A549 (cell line): Measurements from ENCODE around the gene NCOA5. TPM values are rescaled to one million over a fixed set of nuclear protein-coding genes. Genes with fewer than 3 reads are reported as not detected.

Source experiments
- ATAC-seq, 2 experiments: fragments of 200-7000 bp in 1 of 2; fragments of >200 bp in 1 of 2; cut with Nextera tagmentation in 1 of 2; cut with Tn5 transposase in 1 of 2; 3 replicates each; pipeline versions ENCODE4 v1.8.0 to v1.9.1; 2018 to 2020; ENCODE audit warnings: mild to moderate bottlenecking in 1 of 2, moderate library complexity in 1 of 2
- CTCF ChIA-PET: fragments of 300-600 bp; sonication (Branson Sonifier 250); formaldehyde crosslinking; extraction: SDS; loops from one replicate; lab custom pipeline; 2021; ENCODE audit warnings: antibody characterized with exemption, inconsistent platforms; lab: Yijun Ruan, JAX
- POLR2A ChIA-PET: fragments of 350-600 bp; formaldehyde crosslinking; extraction: SDS; loops from one replicate; lab custom pipeline; 2021; ENCODE audit warnings: antibody characterized with exemption, inconsistent platforms; lab: Yijun Ruan, JAX
- DNase-seq, 2 experiments: peaks; one replicate each; pipeline versions ENCODE4 v3.0.0 to v3.0.0-alpha.2; 2011 to 2016; ENCODE audit warnings: low read depth in 1 of 2, low spot score in 1 of 2
- FAIRE-seq: peaks from 2 replicates; lab custom pipeline; 2011; peaks lifted over from hg19 to GRCh38; lab: Jason Lieb, UNC
- H3K27ac ChIP-seq, 2 experiments: fragments of >200 bp; sonication (Bioruptor Twin); formaldehyde crosslinking; 3 replicates each; pipeline ENCODE4 v1.5.1; 2016 to 2017
- H3K4me1 ChIP-seq: fragments of >200 bp; sonication (Bioruptor Twin); formaldehyde crosslinking; 3 replicates; pipeline ENCODE4 v1.6.1; 2016
- H3K4me2 ChIP-seq: fragments of >200 bp; sonication (Bioruptor Twin); formaldehyde crosslinking; 3 replicates; pipeline ENCODE4 v1.6.1; 2016
- H3K4me3 ChIP-seq: fragments of >200 bp; sonication (Bioruptor Twin); formaldehyde crosslinking; 3 replicates; pipeline ENCODE4 v1.5.1; 2016
- H3K9me3 ChIP-seq: fragments of >200 bp; sonication (Bioruptor Twin); formaldehyde crosslinking; 3 replicates; pipeline ENCODE4 v1.6.1; 2016
- CBX2 ChIP-seq: fragments of 200-600 bp; sonication (generic); IDR thresholded peaks from 2 replicates; pipeline ENCODE4 v1.6.1; 2016; ENCODE audit warnings: low read depth, mild to moderate bottlenecking, borderline replicate concordance
- CTCF ChIP-seq: fragments of >200 bp; sonication (Bioruptor Twin); formaldehyde crosslinking; IDR thresholded peaks from 3 replicates; pipeline ENCODE4 v1.5.1; 2016
- GATA3 ChIP-seq: IDR thresholded peaks from 2 replicates; pipeline ENCODE4 v1.6.1; 2012; ENCODE audit warnings: borderline replicate concordance
- REST ChIP-seq: fragments of 200-600 bp; sonication (generic); IDR thresholded peaks from 2 replicates; pipeline ENCODE4 v1.6.1; 2016; ENCODE audit warnings: antibody characterized with exemption, mild to moderate bottlenecking, moderate library complexity
- WGBS: methylation state at CpG from one replicate; pipeline ENCODE4 v1.1.6; 2017; ENCODE audit errors: missing lambda C conversion rate; 5-methylcytosine and 5-hydroxymethylcytosine counted together
- polyA plus RNA-seq, 4 experiments: library from polyadenylated mRNA; depleted of rRNA in 3 of 4; stranded (reverse); fragments of >200 nt; fragmentation: RNase III in 1 of 4; extraction: RNeasy Plus Mini Kit Qiagen cat#74134 plus additional on column Dnase treatment in 1 of 4; gene quantifications; 2 replicates in 3 of 4; 3 replicates in 1 of 4; pipeline ENCODE4 v1.2.3, GENCODE V29; 2011 to 2017

The NCOA5 gene
- polyA plus RNA-seq, 2 of the 4 experiments (the other 2 are of a cell fraction), result 27.2 to 28.0 TPM

- TF ChIP-seq REST (no peak), CBX2 (no peak)
Measured at GRCh38 chr20:46012921-46013320, 76.8 kb downstream of the NCOA5 start (continued).

- Histone ChIP-seq H3K9me3 (no peaks in the 10 kb centered on the region), H3K4me3 (no peak overlapping the region), H3K4me1 (peaks cover 8% of the 10 kb centered on the region), H3K4me2 (no peak overlapping the region), H3K27ac (no peak overlapping the region)
- CTCF ChIA-PET, result interaction anchor here (0.7 to 20.1 kb wide), 7 partner anchors 12 to 68 kb away, joined by 3 to 450 read pairs (median 40); partner anchors contain the start of gene ZNF335
- POLR2A ChIA-PET, result interaction anchor here (0.6 kb wide), 1 partner anchor 1127 kb away, joined by 4 read pairs; no protein-coding TSS in a partner anchor
- peak in 1 of 2 experiments; percentile 46; a peak in 3 of 6 replicates for ATAC-seq
- peak; percentile 28; the same call in 2 of the 3 replicates for TF ChIP-seq CTCF
- TF ChIP-seq GATA3, result no peak
- FAIRE-seq, result no peak
- WGBS, result 67% methylated on average over 37 of the region's 57 CpGs
- peak; percentile 38 to 86 for DNase-seq
Measured at GRCh38 chr20:46011631-46012482, 77.9 kb downstream of the NCOA5 start.

Other genes with a start within 250 kb of the NCOA5 start
- 18.5 and 19.8 TPM in 2 replicates for gene ACOT8, start 232.6 kb downstream of the NCOA5 start, polyA plus RNA-seq (2011; rRNA removed)
- gene ACOT8, start 232.6 kb downstream of the NCOA5 start, polyA plus RNA-seq (2017; fragmentation: RNase III; extraction: RNeasy Plus Mini Kit Qiagen cat#74134 plus additional on column Dnase treatment), result 12.6 to 14.7 TPM (median 14.0 TPM) in 3 replicates
- gene ZSWIM3, start 232.3 kb downstream of the NCOA5 start, polyA plus RNA-seq (2011; rRNA removed), result 1.3 and 1.9 TPM in 2 replicates
- 1.0 to 1.1 TPM (median 1.1 TPM) in 3 replicates for gene ZSWIM3, start 232.3 kb downstream of the NCOA5 start, polyA plus RNA-seq (2017; fragmentation: RNase III; extraction: RNeasy Plus Mini Kit Qiagen cat#74134 plus additional on column Dnase treatment)
- 4.7 and 7.6 TPM in 2 replicates for gene ZSWIM1, start 208.7 kb downstream of the NCOA5 start, polyA plus RNA-seq (2011; rRNA removed)
- 5.8 to 6.6 TPM (median 6.1 TPM) in 3 replicates for gene ZSWIM1, start 208.7 kb downstream of the NCOA5 start, polyA plus RNA-seq (2017; fragmentation: RNase III; extraction: RNeasy Plus Mini Kit Qiagen cat#74134 plus additional on column Dnase treatment)
- 0.31 and 0.54 TPM in 2 replicates for gene SPATA25, start 202.3 kb downstream of the NCOA5 start, polyA plus RNA-seq (2011; rRNA removed)
- gene SPATA25, start 202.3 kb downstream of the NCOA5 start, polyA plus RNA-seq (2017; fragmentation: RNase III; extraction: RNeasy Plus Mini Kit Qiagen cat#74134 plus additional on column Dnase treatment), result 0.59 to 1.3 TPM (median 0.77 TPM) in 3 replicates
- 0.56 and 0.57 TPM in 2 replicates for gene NEURL2, start 198.8 kb downstream of the NCOA5 start, polyA plus RNA-seq (2011; rRNA removed)
- 1.4 to 1.6 TPM (median 1.4 TPM) in 3 replicates for gene NEURL2, start 198.8 kb downstream of the NCOA5 start, polyA plus RNA-seq (2017; fragmentation: RNase III; extraction: RNeasy Plus Mini Kit Qiagen cat#74134 plus additional on column Dnase treatment)
- 53.1 and 61.2 TPM in 2 replicates for gene CTSA, start 198.6 kb downstream of the NCOA5 start, polyA plus RNA-seq (2011; rRNA removed)
- gene CTSA, start 198.6 kb downstream of the NCOA5 start, polyA plus RNA-seq (2017; fragmentation: RNase III; extraction: RNeasy Plus Mini Kit Qiagen cat#74134 plus additional on column Dnase treatment), result 76.4 to 95.6 TPM (median 93.2 TPM) in 3 replicates
- gene PLTP, start 177.8 kb downstream of the NCOA5 start, polyA plus RNA-seq (2011; rRNA removed), result 2.7 and 4.5 TPM in 2 replicates
- 0.97 to 1.6 TPM (median 1.5 TPM) in 3 replicates for gene PLTP, start 177.8 kb downstream of the NCOA5 start, polyA plus RNA-seq (2017; fragmentation: RNase III; extraction: RNeasy Plus Mini Kit Qiagen cat#74134 plus additional on column Dnase treatment)
- gene PCIF1, start 155.3 kb downstream of the NCOA5 start, polyA plus RNA-seq (2011; rRNA removed), result 19.7 and 24.3 TPM in 2 replicates
- 18.7 to 21.6 TPM (median 21.4 TPM) in 3 replicates for gene PCIF1, start 155.3 kb downstream of the NCOA5 start, polyA plus RNA-seq (2017; fragmentation: RNase III; extraction: RNeasy Plus Mini Kit Qiagen cat#74134 plus additional on column Dnase treatment)
- gene ZNF335, start 117.8 kb downstream of the NCOA5 start, polyA plus RNA-seq (2011; rRNA removed), result 7.3 and 8.4 TPM in 2 replicates
- 9.1 to 10.3 TPM (median 9.3 TPM) in 3 replicates for gene ZNF335, start 117.8 kb downstream of the NCOA5 start, polyA plus RNA-seq (2017; fragmentation: RNase III; extraction: RNeasy Plus Mini Kit Qiagen cat#74134 plus additional on column Dnase treatment)
- 0.09 and 0.12 TPM in 2 replicates for gene MMP9, start 81.1 kb downstream of the NCOA5 start, polyA plus RNA-seq (2011; rRNA removed)
- 0.06 to 0.34 TPM (median 0.24 TPM) in 3 replicates for gene MMP9, start 81.1 kb downstream of the NCOA5 start, polyA plus RNA-seq (2017; fragmentation: RNase III; extraction: RNeasy Plus Mini Kit Qiagen cat#74134 plus additional on column Dnase treatment)
- gene SLC12A5, start 60.7 kb downstream of the NCOA5 start, polyA plus RNA-seq (2011; rRNA removed), result 3.0 and 3.5 TPM in 2 replicates
- 10.8 to 11.7 TPM (median 11.5 TPM) in 3 replicates for gene SLC12A5, start 60.7 kb downstream of the NCOA5 start, polyA plus RNA-seq (2017; fragmentation: RNase III; extraction: RNeasy Plus Mini Kit Qiagen cat#74134 plus additional on column Dnase treatment)
- gene CD40, start 28.4 kb upstream of the NCOA5 start, polyA plus RNA-seq (2011; rRNA removed), result 5.2 and 7.0 TPM in 2 replicates
- 4.7 to 5.7 TPM (median 4.9 TPM) in 3 replicates for gene CD40, start 28.4 kb upstream of the NCOA5 start, polyA plus RNA-seq (2017; fragmentation: RNase III; extraction: RNeasy Plus Mini Kit Qiagen cat#74134 plus additional on column Dnase treatment)
- not detected in 2 replicates for gene CDH22, start 218.5 kb upstream of the NCOA5 start, polyA plus RNA-seq (2011; rRNA removed)
- gene CDH22, start 218.5 kb upstream of the NCOA5 start, polyA plus RNA-seq (2017; fragmentation: RNase III; extraction: RNeasy Plus Mini Kit Qiagen cat#74134 plus additional on column Dnase treatment), result 0.03 TPM in 1 of 3 replicates, not detected in the others